HG03558 (cell line): ENCODE results near the gene RAD52.

ENCODE experiments used
- ATAC-seq: cut with Tn5 transposase; IDR thresholded peaks from one replicate; pipeline ENCODE4 v1.9.1; 2021; ENCODE audit warnings: moderate number of reproducible peaks; ENCODE audit not compliant: unreplicated experiment; ENCODE audit errors: extremely low read depth

Gene RAD52

GRCh38 chr12:884746-885414 lies 64.6 kb downstream of the RAD52 start:
- no peak for ATAC-seq

- no peak for ATAC-seq
Observed at GRCh38 chr12:880656-881055, 68.8 kb downstream of the RAD52 start.

- no peak for ATAC-seq
Observed at GRCh38 chr12:879641-880040, 69.9 kb downstream of the RAD52 start.

GRCh38 chr12:873954-874353 lies 75.5 kb downstream of the RAD52 start:
- ATAC-seq: no peak

GRCh38 chr12:870378-870777 lies 79.1 kb downstream of the RAD52 start:
- ATAC-seq: no peak

- no peak for ATAC-seq
Observed at GRCh38 chr12:868722-869121, 80.8 kb downstream of the RAD52 start.

GRCh38 chr12:867905-868304 lies 81.6 kb downstream of the RAD52 start:
- ATAC-seq: no peak

- ATAC-seq: no peak
Observed at GRCh38 chr12:865614-866013, 83.9 kb downstream of the RAD52 start.

- ATAC-seq: no peak
Observed at GRCh38 chr12:863285-863684, 86.2 kb downstream of the RAD52 start.

GRCh38 chr12:862303-862911 lies 87.1 kb downstream of the RAD52 start:
- ATAC-seq: no peak
